ENCODE results near the gene ISM2.

ISM2 gene

GRCh38 chr14:77505031-77505430, 6.4 kb upstream of the ISM2 start:
- Histone ChIP-seq H3K9ac (ENCODE audit: low read length) (no peak overlapping the region), H3K9me3 (replicated peaks; ENCODE audit: insufficient read depth, low read length) (no peaks in the 10 kb centered on the region), H3K79me2 (ENCODE audit: low read length) (no peaks in the 10 kb centered on the region), H3K9me2 (replicated peaks; ENCODE audit: insufficient read depth, low read length) (no peaks in the 10 kb centered on the region), H2AFZ (ENCODE audit: low read length) (no peak overlapping the region), H4K20me1 (ENCODE audit: insufficient read depth, low read length) (no peaks in the 10 kb centered on the region), H3K4me3 (ENCODE audit: low read length) (no peak overlapping the region), H3F3A (ENCODE audit: insufficient read depth, low read length) (no peaks in the 10 kb centered on the region), H3K27me3 (replicated peaks; ENCODE audit: insufficient read depth, low read length) (no peaks in the 10 kb centered on the region), H3K36me3 (replicated peaks; ENCODE audit: insufficient read depth, low read length) (no peaks in the 10 kb centered on the region), H3K4me1 (ENCODE audit: low read length) (no peaks in the 10 kb centered on the region), H3K27ac (ENCODE audit: low read length) (no peak overlapping the region), H3K4me2 (ENCODE audit: low read depth, low read length) (no peak overlapping the region)
- DNase-seq, result no peak
- TF ChIP-seq EZH2 (optimal IDR thresholded peaks at IDR 0.05; ENCODE audit: low read depth, low read length) (no peak), EZH2phosphoT487 (IDR thresholded peaks at IDR 0.05; ENCODE audit: low read length) (no peak)
- TF ChIP-seq, protein P1, sequence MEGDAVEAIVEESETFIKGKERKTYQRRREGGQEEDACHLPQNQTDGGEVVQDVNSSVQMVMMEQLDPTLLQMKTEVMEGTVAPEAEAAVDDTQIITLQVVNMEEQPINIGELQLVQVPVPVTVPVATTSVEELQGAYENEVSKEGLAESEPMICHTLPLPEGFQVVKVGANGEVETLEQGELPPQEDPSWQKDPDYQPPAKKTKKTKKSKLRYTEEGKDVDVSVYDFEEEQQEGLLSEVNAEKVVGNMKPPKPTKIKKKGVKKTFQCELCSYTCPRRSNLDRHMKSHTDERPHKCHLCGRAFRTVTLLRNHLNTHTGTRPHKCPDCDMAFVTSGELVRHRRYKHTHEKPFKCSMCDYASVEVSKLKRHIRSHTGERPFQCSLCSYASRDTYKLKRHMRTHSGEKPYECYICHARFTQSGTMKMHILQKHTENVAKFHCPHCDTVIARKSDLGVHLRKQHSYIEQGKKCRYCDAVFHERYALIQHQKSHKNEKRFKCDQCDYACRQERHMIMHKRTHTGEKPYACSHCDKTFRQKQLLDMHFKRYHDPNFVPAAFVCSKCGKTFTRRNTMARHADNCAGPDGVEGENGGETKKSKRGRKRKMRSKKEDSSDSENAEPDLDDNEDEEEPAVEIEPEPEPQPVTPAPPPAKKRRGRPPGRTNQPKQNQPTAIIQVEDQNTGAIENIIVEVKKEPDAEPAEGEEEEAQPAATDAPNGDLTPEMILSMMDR (IDR thresholded peaks at IDR 0.05; ENCODE audit: low read length), result no peak

DNA sequence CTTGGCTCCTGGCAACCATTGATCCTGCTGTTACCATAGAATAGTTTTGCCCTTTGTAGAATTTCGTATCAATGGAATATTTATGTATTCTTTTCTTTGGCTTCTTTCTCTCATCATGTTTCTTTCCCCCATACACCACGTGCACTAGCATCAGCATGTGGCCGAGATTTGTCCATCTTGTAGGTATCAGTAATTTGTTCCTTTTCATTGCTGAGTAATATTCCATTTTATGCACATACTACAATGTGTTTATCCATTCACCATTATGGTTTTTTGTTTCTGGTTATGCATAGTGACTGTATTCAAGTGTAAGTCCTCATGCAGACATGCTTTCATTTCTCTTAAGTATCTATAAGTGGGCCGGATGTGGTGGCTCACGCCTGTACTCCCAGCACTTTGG, 4.5 kb upstream of the ISM2 start:
- no peaks in the 10 kb centered on the region for H3K9me3 ChIP-seq (replicated peaks; ENCODE audit: insufficient read depth, low read length)
- H3K4me2 ChIP-seq (ENCODE audit: low read depth, low read length), result no peak overlapping the region
- H3K27me3 ChIP-seq (replicated peaks; ENCODE audit: insufficient read depth, low read length), result peaks cover 2% of the 10 kb centered on the region; the same call in 1 of the 2 replicates
- H2AFZ ChIP-seq (ENCODE audit: low read length), result no peak overlapping the region
- H3K4me1 ChIP-seq (ENCODE audit: low read length), result no peaks in the 10 kb centered on the region
- no peaks in the 10 kb centered on the region for H4K20me1 ChIP-seq (ENCODE audit: insufficient read depth, low read length)
- no peak for TF ChIP-seq EZH2 (optimal IDR thresholded peaks at IDR 0.05; ENCODE audit: low read depth, low read length)
- no peak for TF ChIP-seq EZH2phosphoT487 (IDR thresholded peaks at IDR 0.05; ENCODE audit: low read length)
- TF ChIP-seq, protein P1 (IDR thresholded peaks at IDR 0.05; ENCODE audit: low read length), result no peak
- DNase-seq, result no peak
- no peak overlapping the region for H3K27ac ChIP-seq (ENCODE audit: low read length)
- no peak overlapping the region for H3K9ac ChIP-seq (ENCODE audit: low read length)
- H3K9me2 ChIP-seq (replicated peaks; ENCODE audit: insufficient read depth, low read length), result no peaks in the 10 kb centered on the region
- H3K4me3 ChIP-seq (ENCODE audit: low read length), result no peak overlapping the region
- H3K36me3 ChIP-seq (replicated peaks; ENCODE audit: insufficient read depth, low read length), result no peaks in the 10 kb centered on the region
- H3F3A ChIP-seq (ENCODE audit: insufficient read depth, low read length), result no peaks in the 10 kb centered on the region
- H3K79me2 ChIP-seq (ENCODE audit: low read length), result no peaks in the 10 kb centered on the region

DNA sequence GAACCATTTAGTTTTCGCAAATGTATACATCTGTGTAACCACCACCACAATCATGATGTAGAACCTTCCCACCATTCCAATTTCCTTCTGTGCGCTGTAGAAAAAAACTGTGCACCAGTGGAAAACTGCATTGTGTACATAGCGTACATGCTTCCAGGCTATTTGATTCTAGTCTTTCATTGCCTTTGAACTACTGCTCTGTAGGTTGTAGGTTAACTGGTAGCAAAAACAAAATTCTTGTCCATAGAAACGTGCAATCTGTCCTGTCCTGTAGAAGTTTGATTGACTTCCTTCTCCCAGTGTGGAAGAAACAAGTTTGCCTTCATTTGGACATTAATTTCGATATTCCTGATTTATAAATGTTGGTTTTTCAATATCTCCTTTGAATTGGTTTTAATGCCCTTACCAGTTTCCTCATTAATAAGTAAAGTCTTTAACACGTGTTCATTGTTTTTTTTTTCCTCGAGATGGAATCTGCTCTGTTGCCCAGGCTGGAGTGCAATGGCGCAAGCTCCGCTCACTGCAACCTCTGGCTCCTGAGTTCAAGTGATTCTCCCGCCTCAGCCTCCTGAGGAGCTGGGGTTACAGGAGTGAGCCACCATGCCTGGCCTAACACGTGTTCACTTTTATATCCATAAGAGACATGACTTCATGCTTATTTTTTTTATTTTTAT, 3.6 kb upstream of the ISM2 start:
- H4K20me1 ChIP-seq (ENCODE audit: insufficient read depth, low read length), result no peaks in the 10 kb centered on the region
- no peak overlapping the region for H2AFZ ChIP-seq (ENCODE audit: low read length)
- H3F3A ChIP-seq (ENCODE audit: insufficient read depth, low read length), result no peaks in the 10 kb centered on the region
- H3K4me1 ChIP-seq (ENCODE audit: low read length), result no peaks in the 10 kb centered on the region
- no peaks in the 10 kb centered on the region for H3K9me2 ChIP-seq (replicated peaks; ENCODE audit: insufficient read depth, low read length)
- H3K9me3 ChIP-seq (replicated peaks; ENCODE audit: insufficient read depth, low read length), result no peaks in the 10 kb centered on the region
- H3K27ac ChIP-seq (ENCODE audit: low read length), result no peak overlapping the region
- H3K4me3 ChIP-seq (ENCODE audit: low read length), result no peak overlapping the region
- DNase-seq, result no peak
- H3K27me3 ChIP-seq (replicated peaks; ENCODE audit: insufficient read depth, low read length), result peaks cover 5% of the 10 kb centered on the region; the same call in 1 of the 2 replicates
- no peaks in the 10 kb centered on the region for H3K79me2 ChIP-seq (ENCODE audit: low read length)
- H3K4me2 ChIP-seq (ENCODE audit: low read depth, low read length), result no peak overlapping the region
- H3K36me3 ChIP-seq (replicated peaks; ENCODE audit: insufficient read depth, low read length), result no peaks in the 10 kb centered on the region
- no peak overlapping the region for H3K9ac ChIP-seq (ENCODE audit: low read length)
- TF ChIP-seq EZH2phosphoT487 (IDR thresholded peaks at IDR 0.05; ENCODE audit: low read length) (no peak), EZH2 (optimal IDR thresholded peaks at IDR 0.05; ENCODE audit: low read depth, low read length) (no peak)
- TF ChIP-seq, protein P1 (IDR thresholded peaks at IDR 0.05; ENCODE audit: low read length), result no peak

All from MM.1S (cell line).